Stomach (tissue), 9 donors: ENCODE results near the gene TTC24. TPM values are rescaled to one million over a fixed set of nuclear protein-coding genes. Genes with fewer than 3 reads are reported as not detected.

Experiments used
- DNase-seq, 2 donors: peaks; one replicate each; pipeline versions ENCODE4 v3.0.0 to v3.0.0-alpha.2; 2013 to 2019
- H3K27ac ChIP-seq, 5 donors: fragments of 200-600 bp in 4 of 5; sonication (generic) in 4 of 5; one replicate each; pipeline ENCODE4 v1.5.1; 2013 to 2019; ENCODE audit warnings: mild to moderate bottlenecking in 1 of 5, moderate library complexity in 1 of 5
- H3K27me3 ChIP-seq, 3 donors: fragments of 200-600 bp; sonication (generic); one replicate each; pipeline ENCODE4 v1.5.1; 2017 to 2019; ENCODE audit warnings: mixed run types in 1 of 3
- H3K36me3 ChIP-seq, 4 donors: fragments of 200-600 bp; sonication (generic); 1 replicate in 3 of 4; 2 replicates in 1 of 4; pipeline ENCODE4 v1.5.1; 2016 to 2019
- H3K4me1 ChIP-seq, 4 donors: fragments of 200-600 bp; sonication (generic); one replicate each; pipeline ENCODE4 v1.5.1; 2016 to 2019
- H3K4me3 ChIP-seq, 4 donors: fragments of 200-600 bp; sonication (generic) in 3 of 4; one replicate each; pipeline ENCODE4 v1.5.1; 2016 to 2019; ENCODE audit warnings: mild to moderate bottlenecking in 1 of 4
- H3K9me3 ChIP-seq, 4 donors: fragments of 200-600 bp; sonication (generic); one replicate each; pipeline ENCODE4 v1.5.1; 2016 to 2019
- EP300 ChIP-seq: sonication (generic); formaldehyde crosslinking; IDR thresholded peaks from one replicate; pipeline ENCODE4 v1.6.1; 2017; ENCODE audit warnings: antibody characterized with exemption
- POLR2A ChIP-seq, 4 donors: fragments of 450-650 bp; IDR thresholded peaks; one replicate each; pipeline ENCODE4 v1.6.1; 2016; ENCODE audit warnings: antibody characterized with exemption in 4 of 4, control low read depth in 2 of 4, mild to moderate bottlenecking in 1 of 4, moderate library complexity in 1 of 4
- POLR2AphosphoS5 ChIP-seq, 3 donors: sonication (generic); formaldehyde crosslinking; IDR thresholded peaks; one replicate each; pipeline ENCODE4 v1.6.1; 2016; ENCODE audit warnings: antibody characterized with exemption in 3 of 3
- WGBS, 5 donors: extraction: QIAGEN DNeasy Blood & Tissue Kit in 3 of 5; methylation state at CpG; one replicate each; pipeline versions ENCODE4 v1.1.5 to v1.1.7; 2013 to 2018; 5-methylcytosine and 5-hydroxymethylcytosine counted together
- intact Hi-C: fragments of 100-400 bp; cut with DNase I; formaldehyde crosslinking; loops from one replicate; pipeline ENCODE4 v1.15.1; 2023; ENCODE audit warnings: low total_unique reads
- polyA plus RNA-seq, 3 donors: library from polyadenylated mRNA; stranded (reverse); fragments of 200-250 nt; gene quantifications; one replicate each; pipeline ENCODE4 v1.2.3, GENCODE V29; 2013
- total RNA-seq, 5 donors: library from RNA; depleted of rRNA; stranded (reverse); fragments of >200 nt; gene quantifications; one replicate each; pipeline versions ENCODE4 v1.1.0 to v1.2.3, GENCODE V29; 2014 to 2016
- TF ChIP-seq, protein P1 (sequence below), 7 experiments: fragments of 450-650 bp in 4 of 7; fragments of 200-600 bp in 3 of 7; sonication (generic) in 3 of 7; IDR thresholded peaks; one replicate each; pipeline ENCODE4 v1.5.1; 2016 to 2019; ENCODE audit warnings: antibody characterized with exemption in 7 of 7, control low read depth in 2 of 7, mild to moderate bottlenecking in 1 of 7
- donor health status: healthy with polysubstance abuse.
- donor health status: Bipolar disorder and iron deficiency.
- donor health status: healthy.

The TTC24 gene
- total and polyA plus RNA-seq, 8 donors = 0.55 TPM; not detected in 7

DNA sequence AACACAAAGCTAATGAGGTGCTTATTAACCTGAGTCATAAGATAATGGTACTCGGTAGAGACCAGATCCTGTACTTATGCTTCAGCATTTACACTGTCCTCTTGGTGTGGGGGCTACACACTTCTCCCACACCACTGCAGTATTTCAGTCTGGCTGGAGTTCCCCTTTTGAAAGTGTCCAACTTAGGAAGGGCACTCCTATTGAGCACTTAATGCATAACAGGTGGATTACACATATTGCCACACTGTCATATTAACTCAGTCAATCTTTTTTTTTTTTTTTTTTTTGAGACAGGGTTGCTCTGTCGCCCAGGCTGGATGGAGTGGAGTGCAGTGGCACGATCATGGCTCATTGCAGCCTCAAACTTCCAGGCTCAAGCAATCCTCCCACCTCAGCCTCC, 20.3 kb downstream of the TTC24 start:
- no peak for DNase-seq
- H3K27me3 ChIP-seq = no peaks in the 10 kb centered on the region
- peaks cover 15 to 45% (median 42%) of the 10 kb centered on the region in 4 donors for H3K36me3 ChIP-seq
- intact Hi-C loops = loop anchor here (10.0 kb wide), 1 partner anchor 135 kb away; no protein-coding TSS in a partner anchor
- H3K27ac ChIP-seq = no peak overlapping the region
- H3K4me3 ChIP-seq = no peak overlapping the region
- TF ChIP-seq, protein P1, sequence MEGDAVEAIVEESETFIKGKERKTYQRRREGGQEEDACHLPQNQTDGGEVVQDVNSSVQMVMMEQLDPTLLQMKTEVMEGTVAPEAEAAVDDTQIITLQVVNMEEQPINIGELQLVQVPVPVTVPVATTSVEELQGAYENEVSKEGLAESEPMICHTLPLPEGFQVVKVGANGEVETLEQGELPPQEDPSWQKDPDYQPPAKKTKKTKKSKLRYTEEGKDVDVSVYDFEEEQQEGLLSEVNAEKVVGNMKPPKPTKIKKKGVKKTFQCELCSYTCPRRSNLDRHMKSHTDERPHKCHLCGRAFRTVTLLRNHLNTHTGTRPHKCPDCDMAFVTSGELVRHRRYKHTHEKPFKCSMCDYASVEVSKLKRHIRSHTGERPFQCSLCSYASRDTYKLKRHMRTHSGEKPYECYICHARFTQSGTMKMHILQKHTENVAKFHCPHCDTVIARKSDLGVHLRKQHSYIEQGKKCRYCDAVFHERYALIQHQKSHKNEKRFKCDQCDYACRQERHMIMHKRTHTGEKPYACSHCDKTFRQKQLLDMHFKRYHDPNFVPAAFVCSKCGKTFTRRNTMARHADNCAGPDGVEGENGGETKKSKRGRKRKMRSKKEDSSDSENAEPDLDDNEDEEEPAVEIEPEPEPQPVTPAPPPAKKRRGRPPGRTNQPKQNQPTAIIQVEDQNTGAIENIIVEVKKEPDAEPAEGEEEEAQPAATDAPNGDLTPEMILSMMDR (IDR thresholded peaks at IDR 0.05) = peak in 1 of 7 experiments; percentile 13
- TF ChIP-seq POLR2AphosphoS5 (IDR thresholded peaks at IDR 0.05) = no peak
- WGBS, 5 donors = 41 to 60% (median 49%) methylated on average over 3 of the region's 3 CpGs
- no peaks in the 10 kb centered on the region for H3K9me3 ChIP-seq
- H3K4me1 ChIP-seq = peaks cover 13 to 28% (median 23%) of the 10 kb centered on the region in 4 donors

DNA sequence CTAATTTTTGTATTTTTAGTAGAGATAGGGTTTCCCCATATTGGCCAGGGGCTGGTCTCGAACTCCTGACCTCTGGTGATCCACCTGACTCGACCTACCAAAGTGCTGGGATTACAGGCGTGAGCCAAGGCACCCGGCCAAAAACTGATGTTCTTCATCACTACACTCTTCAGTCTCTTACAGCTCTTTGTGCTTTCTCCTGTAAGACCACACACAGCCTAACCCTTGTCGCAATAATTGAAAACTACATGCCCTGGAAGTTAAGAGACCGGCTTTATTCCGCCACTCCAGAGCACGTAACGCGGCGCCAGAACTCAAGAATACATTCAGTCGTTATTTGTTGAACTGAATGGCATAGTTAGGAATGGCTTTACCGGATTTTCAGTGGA, 21.2 kb downstream of the TTC24 start:
- intact Hi-C loops = loop anchor here (10.0 kb wide), 1 partner anchor 136 kb away; no protein-coding TSS in a partner anchor

DNA sequence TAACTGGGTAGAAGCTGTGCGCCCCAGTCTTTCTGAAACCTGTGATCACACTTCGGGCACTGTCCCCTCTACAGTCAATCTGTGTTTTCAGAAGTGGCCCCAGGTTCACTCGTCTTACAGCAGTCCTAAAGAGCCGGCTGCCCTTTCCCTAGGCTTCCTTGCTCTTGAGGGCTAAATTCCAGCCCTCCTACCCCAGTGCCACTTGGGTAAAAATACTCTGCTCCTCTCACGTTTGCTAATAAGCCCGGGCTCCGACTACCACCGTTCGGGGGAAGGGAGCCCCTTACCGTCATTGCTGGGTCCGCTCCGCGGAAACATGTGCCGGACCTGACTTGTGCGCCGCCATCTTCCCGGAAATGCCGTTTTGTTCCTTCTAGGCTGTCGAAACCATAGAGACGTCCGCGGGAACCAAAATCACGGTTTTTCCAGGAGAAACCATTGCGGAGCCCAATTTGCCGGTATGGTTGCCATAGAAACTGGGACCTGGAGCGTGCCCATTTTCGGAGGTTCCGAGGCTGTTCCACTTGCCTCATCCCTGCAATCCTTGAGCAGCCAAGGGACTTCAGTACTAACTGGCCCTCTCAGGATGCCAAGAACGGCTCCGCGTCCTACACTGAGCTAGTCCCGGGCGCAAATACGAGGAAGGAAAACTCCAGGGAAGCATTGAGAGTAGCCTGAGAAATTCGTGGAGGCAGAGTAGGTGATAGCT, 21.8 kb downstream of the TTC24 start, which contains the start of gene GPATCH4:
TSS of gene GPATCH4 (minus strand) at position 358 of the 709 bp plus-strand sequence.
- Histone ChIP-seq H3K4me3 (peak within 1 kb of the TSS; percentile 69 to 91 (median 70)), H3K4me1 (peaks cover 13 to 28% (median 23%) of the 10 kb centered on the region in 4 donors), H3K36me3 (peaks cover 10 to 30% (median 28%) of the 10 kb centered on the region in 4 donors), H3K27ac (peak within 1 kb of the TSS; percentile 66 to 88 (median 76)), H3K9me3 (no peaks in the 10 kb centered on the region), H3K27me3 (no peaks in the 10 kb centered on the region)
- peak; percentile 70 to 93 for DNase-seq
- WGBS, 5 donors = 0 to 1% (median 0%) methylated on average over 23 to 35 of the region's 35 CpGs
- TF ChIP-seq EP300 (no peak), POLR2AphosphoS5 (IDR thresholded peaks at IDR 0.05) (peak; percentile 47 to 74 (median 49))
- intact Hi-C loops = loop anchor here (10.0 kb wide), 1 partner anchor 136 kb away; no protein-coding TSS in a partner anchor

More for the DNA sequence above, 21.2 kb downstream of the TTC24 start:
- H3K27ac ChIP-seq = peak overlapping the region; percentile 66 to 88 (median 76)
- H3K36me3 ChIP-seq = peaks cover 12 to 35% (median 33%) of the 10 kb centered on the region in 4 donors
- TF ChIP-seq EP300 (no peak), POLR2AphosphoS5 (IDR thresholded peaks at IDR 0.05) (no peak), POLR2A (IDR thresholded peaks at IDR 0.05) (no peak)
- TF ChIP-seq, protein P1 (IDR thresholded peaks at IDR 0.05) = no peak
- H3K4me1 ChIP-seq = peaks cover 13 to 28% (median 23%) of the 10 kb centered on the region in 4 donors
- H3K27me3 ChIP-seq = no peaks in the 10 kb centered on the region
- H3K9me3 ChIP-seq = no peaks in the 10 kb centered on the region
- 2 to 3% (median 2%) methylated on average over 13 of the region's 13 CpGs for WGBS, 5 donors
- peak overlapping the region; percentile 69 to 91 (median 70) for H3K4me3 ChIP-seq
- no peak for DNase-seq

DNA sequence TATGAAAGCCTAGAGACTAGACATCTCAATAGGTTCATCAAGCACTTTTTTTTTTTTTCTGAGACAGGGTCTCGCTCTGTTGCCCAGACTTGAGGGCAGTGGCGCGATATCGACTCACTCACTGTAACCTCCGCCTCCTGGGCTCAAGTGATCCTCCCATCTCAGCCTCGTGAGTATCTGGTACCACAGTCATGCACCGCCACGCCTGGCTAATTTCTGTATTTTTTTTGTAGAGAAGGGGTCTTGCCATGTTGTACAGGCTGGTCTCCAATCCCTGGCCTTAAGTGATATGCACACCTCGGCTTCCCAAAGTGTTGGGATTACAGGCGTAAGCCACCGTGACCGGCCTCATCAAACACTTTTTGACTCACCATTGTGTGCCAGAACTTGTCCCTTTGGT, 22.4 kb downstream of the TTC24 start:
- H3K4me3 ChIP-seq = peak overlapping the region; percentile 69 to 91 (median 70)

More for the DNA sequence above, 22.4 kb downstream of the TTC24 start:
- no peaks in the 10 kb centered on the region for H3K9me3 ChIP-seq
- peak overlapping the region in 4 of 5 donors; percentile 66 to 88 (median 80) for H3K27ac ChIP-seq
- intact Hi-C loops = loop anchor here (10.0 kb wide), 1 partner anchor 137 kb away; no protein-coding TSS in a partner anchor
- peaks cover 13 to 28% (median 23%) of the 10 kb centered on the region in 4 donors for H3K4me1 ChIP-seq
- H3K27me3 ChIP-seq = no peaks in the 10 kb centered on the region
- H3K36me3 ChIP-seq = peaks cover 8 to 24% (median 22%) of the 10 kb centered on the region in 4 donors
- WGBS, 5 donors = 59 to 74% (median 71%) methylated on average over 12 of the region's 12 CpGs
- no peak for DNase-seq
- TF ChIP-seq EP300 (no peak), POLR2AphosphoS5 (IDR thresholded peaks at IDR 0.05) (no peak), POLR2A (IDR thresholded peaks at IDR 0.05) (no peak)
- TF ChIP-seq, protein P1 (IDR thresholded peaks at IDR 0.05) = no peak
